NCI-H2196 treated with DMSO at 0.1 percent for 48 hours (cell line): Measurements from ENCODE around the gene CCDC120.

Experiments used
- DNase-seq: peaks from one replicate; lab custom pipeline; 2025; ENCODE audit not compliant: unreplicated experiment; lab: John Stamatoyannopoulos, UW

Gene CCDC120

DNA sequence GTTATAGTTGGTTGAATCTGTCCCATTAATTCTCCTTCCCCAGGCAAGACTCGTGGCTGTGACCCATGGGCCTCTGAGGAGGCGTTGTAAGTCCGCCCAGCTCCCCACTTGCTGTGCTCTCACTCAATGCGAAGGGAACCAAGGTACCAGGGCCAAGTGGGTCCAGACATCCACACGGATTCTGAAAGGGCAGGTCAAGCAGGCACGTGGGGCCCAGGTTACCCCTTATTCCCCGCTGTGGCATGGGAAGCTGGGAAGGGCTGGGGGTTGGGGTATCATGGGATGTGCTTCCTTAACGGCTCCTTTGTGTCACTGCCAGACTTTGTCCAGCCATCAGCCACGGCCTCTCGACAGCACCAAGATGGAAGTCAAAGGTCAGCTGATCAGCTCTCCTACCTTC, 3.1 kb downstream of the CCDC120 start:
- no peak for DNase-seq

DNA sequence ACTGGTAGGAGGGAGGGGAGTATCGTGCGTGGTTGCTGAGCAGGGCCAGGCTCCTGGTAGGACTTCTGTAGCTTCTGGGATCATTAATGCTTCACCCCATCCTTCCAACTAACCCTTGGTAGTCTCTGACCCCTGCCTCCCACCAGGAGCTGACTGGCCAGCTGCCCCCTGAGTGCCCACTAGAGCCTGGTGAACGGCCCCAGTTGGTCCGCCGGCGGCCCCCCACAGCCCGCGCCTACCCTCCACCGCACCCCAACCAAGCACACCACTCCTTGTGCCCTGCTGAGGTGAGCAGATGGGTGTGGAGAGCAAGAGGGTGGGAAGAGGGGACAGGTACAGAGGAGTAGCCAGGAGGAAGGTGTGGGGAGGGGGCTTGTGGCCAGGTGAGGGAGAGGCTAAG, 4.9 kb downstream of the CCDC120 start:
- DNase-seq: no peak

DNA sequence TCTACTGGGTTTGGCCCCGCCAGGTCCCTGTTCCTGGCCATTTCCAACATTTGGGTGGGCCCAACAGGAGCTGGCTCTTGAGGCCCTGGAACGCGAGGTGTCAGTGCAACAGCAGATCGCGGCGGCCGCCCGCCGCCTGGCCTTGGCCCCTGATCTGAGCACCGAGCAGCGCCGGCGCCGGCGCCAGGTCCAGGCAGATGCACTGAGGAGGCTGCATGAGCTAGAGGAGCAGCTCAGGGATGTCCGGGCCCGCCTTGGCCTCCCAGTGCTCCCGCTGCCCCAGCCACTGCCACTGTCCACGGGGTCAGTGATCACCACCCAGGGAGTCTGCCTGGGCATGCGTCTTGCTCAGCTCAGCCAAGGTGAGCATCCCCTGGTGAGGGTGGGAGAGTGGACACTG, 5.5 kb downstream of the CCDC120 start:
- no peak for DNase-seq

DNA sequence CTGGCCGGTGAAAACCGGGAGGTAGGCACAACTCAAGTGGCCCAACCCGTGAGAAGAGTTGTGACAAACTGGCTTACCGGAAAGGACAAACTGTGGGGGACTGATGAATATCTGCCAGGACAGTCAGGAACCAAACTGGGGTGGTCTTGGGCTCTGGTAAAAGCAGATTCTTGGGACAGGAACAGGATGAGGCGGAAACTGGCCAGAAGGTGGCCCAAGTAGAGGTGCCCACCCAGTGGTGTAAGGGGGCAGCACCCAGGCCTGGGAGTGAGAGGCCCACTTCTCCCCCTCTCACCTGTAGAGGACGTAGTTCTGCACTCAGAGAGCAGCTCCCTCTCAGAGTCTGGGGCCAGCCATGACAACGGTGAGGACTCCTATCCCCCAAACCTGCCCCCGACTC, 5.9 kb downstream of the CCDC120 start:
- DNase-seq: no peak

DNA sequence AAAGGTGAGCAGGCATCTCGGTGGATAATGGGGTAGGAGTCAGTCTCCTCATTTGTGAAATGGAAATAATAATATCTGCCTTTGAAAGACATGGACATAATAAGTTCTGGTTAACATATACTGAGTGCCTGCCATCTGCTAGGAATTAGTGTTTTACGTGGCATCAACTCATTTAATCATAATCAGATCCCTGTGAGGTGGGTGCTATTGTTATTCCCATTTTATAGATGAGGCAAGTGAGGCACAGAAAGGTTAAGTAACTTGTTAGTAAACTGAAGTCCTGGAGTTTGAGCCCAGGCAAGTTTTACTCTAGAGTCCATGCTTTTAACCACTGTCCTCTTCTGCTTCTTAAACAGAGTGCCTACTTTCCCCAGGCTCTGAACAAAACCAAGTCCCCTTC, 7.5 kb downstream of the CCDC120 start:
- DNase-seq: no peak

DNA sequence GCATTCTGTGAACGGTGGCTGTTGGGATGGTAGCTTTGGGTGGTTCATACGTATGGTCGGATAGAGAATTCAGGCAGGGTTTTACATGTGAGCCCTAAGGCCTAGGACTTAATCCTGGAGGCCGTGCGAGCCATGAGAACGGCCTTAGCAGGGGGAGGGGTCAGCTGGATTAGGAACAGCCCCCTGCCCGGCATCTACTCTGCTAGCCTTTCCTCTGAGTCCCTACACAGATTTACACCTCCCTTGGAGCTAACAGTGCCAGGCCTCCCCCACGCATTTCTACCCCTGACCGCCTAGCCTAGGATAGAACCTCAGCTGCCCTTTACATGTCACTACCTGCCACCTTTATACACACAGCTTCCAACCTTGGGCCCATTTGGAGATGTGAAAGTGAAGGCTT, 7.9 kb downstream of the CCDC120 start:
- no peak for DNase-seq

DNA sequence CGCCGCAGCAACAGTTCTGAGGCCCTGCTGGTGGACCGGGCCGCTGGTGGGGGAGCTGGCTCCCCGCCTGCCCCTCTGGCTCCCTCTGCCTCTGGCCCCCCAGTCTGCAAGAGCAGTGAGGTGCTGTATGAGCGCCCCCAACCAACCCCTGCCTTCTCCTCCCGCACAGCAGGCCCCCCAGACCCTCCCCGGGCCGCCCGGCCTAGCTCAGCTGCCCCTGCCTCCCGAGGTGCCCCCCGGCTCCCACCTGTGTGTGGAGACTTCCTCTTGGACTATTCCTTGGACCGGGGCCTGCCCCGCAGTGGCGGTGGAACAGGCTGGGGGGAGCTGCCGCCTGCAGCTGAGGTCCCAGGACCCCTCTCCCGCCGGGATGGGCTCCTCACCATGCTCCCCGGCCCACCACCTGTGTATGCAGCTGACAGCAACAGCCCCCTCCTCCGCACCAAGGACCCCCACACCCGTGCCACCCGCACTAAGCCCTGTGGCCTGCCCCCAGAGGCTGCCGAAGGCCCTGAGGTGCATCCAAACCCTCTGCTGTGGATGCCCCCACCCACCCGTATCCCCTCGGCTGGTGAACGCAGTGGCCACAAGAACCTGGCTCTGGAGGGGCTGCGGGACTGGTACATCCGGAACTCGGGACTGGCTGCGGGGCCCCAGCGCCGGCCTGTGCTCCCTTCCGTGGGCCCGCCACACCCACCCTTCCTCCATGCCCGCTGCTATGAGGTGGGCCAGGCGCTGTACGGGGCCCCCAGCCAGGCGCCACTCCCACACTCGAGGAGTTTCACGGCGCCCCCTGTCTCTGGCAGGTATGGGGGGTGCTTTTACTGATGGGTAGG, 8.7 kb downstream of the CCDC120 start:
- no peak for DNase-seq

DNA sequence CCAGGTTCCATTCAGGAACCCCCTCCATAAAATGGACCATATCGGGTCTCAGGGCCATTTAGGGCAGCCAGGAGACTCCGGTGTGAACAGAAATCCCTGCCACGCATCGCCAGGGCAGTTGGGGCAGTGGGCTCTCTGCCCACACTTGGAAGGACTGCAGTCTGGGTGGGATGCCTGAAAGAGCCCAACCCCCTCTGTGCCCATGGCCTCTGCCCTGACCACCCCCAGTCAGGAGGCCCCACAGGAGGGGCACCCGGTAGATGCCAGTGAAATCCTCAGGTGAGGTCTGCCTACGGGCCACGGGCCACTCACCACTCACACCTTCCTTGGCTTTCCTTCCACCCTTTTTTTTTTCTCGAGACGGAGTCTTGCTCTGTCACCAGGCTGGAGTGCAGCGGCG, 10.2 kb downstream of the CCDC120 start:
- DNase-seq: no peak

DNA sequence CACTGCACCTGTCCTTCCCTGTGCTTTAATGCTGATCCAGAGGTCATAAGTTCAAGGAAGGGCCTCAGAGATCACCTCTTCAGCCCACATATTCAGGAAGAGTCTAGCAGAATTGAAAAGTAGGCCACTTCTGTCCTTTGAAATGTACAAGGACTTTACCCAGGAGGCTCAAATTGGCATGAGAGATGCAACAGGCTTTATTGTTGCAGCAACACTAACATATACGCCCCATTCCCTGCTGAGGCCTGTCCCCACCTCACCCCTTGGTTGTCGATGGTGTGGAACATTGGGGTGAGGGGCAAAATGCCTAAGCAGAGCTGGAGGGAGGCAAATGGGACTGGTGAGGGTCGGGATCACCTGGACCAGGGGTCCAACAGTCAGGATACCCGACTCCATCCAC, 12.2 kb downstream of the CCDC120 start:
- DNase-seq: no peak

DNA sequence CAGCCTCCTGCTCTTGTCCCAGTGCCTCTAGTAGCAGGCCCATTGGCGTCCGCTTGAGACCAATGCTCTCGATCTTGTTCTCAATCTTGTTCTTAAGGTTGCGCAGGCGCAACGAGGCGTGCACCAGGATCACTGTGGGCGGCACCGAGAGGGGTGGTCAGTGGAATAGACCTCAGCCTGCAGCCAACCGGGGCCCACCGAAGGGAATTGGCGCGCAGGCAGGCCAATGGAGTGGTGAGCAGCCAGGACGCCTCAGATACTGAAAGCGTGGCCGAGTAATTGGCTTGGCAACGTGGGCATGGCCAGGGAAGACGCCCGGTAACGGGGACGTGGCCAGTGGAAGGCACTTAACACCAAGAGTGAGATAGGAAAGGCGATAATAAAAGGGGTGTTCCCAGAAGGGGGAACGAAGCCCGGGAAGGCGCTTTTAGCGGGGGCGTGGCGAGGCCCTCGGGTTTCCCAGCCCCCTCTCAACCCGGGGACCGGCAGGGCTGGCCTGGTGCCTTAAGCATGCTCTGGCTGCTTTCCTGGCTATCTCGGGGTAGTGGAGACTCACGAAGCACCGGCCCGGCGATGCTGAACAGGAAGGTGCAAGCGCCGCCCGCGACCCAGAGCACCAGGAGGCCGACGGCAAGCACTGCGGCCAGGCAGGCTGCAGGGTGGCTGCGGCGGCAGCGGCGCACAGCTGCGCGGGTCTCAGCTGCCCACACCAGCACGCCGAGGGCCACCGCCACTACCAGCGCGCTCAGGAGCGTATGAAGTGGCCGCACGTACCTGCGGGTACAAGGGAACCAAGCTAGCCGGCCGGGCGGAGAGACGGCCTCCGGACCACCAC, 13.3 kb downstream of the CCDC120 start:
- DNase-seq: no peak

DNA sequence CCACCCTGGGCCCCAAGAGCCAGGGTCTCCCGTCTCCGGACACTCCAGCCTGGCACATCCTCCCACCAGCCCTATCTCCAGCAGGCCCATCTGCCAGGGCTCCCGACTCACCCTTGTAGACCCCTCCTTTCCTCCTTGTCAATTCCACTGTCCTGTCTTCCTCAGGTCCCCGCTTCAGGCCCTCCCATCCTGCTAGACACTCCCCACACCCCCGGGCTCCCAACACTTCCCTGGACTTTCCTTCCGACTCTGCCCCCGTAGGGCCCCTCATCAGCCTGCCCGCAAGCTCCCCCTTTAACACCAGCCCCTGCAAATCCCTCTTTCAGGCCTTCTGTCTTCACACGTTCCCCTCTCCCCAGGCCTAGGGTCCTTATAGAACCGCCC, 13.9 kb downstream of the CCDC120 start:
- DNase-seq: no peak

DNA sequence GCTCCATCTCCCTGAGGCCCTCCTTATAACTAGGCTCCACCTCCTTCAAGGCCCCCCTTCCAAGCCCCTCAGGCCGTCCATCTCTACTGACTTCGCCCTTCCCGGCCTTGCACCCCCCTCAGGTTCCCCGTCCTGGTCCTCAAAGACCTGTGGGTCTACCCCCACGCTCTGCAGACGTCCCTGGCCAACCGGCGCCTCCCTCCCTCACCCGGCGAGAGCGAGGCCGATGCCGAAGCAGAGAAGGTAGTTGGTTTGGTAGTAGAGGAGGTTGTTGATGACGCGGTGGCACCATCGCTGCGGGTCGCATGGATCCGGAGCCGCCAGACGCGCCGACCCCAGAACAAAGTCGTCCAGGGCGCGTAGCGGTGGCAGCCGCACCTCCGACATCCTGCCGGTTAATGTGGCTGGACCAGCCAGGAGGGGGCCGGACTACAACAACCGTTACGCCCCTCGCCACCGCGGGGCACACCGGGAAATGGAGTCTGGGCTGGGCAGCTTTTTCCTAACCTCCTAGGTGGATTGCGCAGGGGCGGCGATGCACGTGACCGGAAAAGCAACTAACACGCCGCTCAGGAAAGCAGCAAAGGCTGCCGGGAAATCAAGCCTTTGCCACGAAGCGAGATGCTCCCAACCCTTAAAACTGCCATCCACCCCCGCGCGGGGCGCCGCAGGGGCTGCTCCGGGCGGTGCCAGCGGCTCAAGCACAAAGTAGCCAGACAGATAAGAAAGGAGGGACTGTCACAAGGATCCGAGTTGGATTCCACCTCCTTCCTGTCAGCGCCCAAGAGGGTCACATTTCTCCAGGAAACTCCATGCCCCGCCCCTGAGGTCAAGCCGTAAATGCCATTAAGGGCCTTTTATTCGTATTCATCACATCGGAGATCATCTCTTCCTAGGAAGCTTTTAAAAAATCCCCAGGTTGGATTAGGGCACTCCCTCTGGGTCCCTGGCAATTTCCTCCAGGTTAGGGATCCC, 15.1 kb downstream of the CCDC120 start, which contains the start of gene PRAF2:
Gene PRAF2 (minus strand): TSS at position 402 of the 975 bp plus-strand sequence. CDS start 15 bp downstream, at position 387.
- DNase-seq: peak; percentile 70

DNA sequence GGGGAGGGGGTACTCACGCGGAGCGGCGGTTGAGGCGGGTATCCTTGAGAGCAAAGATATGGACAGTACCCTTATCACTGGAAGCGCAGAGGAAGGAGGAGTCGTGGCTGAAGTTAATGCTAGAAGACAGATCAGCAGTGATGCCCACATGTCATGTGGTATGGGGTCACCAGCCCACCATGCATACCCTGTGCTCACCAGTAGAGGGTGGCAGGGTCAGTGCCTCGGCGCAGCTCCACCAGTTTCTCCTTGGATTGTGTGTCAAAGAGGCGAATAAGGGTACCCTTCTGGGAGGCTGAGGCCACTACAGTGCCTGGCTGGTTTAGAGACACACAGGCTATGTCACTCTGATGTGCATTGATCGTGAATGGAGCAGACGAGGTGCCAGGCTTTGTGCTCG, 16.5 kb downstream of the CCDC120 start:
- no peak for DNase-seq

DNA sequence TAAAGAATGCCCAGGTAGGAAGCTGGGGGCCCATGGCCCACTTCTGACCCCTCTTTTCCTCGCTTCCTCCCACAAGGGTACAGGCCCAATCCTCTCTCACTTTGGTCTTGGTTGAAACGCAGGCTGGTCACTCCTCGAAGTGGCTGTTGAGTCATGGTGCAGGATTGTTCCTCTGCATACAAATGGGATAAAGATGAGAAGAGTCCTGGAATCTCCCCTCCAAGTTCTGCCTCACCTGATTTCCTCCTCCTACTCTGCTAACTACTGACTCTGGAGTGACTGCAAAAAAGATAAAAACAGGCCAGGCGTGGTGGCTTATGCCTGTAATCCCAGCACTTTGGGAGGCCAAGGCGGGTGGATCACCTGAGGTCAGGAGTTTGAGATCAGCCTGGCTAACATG, 19.1 kb downstream of the CCDC120 start:
- DNase-seq: no peak

DNA sequence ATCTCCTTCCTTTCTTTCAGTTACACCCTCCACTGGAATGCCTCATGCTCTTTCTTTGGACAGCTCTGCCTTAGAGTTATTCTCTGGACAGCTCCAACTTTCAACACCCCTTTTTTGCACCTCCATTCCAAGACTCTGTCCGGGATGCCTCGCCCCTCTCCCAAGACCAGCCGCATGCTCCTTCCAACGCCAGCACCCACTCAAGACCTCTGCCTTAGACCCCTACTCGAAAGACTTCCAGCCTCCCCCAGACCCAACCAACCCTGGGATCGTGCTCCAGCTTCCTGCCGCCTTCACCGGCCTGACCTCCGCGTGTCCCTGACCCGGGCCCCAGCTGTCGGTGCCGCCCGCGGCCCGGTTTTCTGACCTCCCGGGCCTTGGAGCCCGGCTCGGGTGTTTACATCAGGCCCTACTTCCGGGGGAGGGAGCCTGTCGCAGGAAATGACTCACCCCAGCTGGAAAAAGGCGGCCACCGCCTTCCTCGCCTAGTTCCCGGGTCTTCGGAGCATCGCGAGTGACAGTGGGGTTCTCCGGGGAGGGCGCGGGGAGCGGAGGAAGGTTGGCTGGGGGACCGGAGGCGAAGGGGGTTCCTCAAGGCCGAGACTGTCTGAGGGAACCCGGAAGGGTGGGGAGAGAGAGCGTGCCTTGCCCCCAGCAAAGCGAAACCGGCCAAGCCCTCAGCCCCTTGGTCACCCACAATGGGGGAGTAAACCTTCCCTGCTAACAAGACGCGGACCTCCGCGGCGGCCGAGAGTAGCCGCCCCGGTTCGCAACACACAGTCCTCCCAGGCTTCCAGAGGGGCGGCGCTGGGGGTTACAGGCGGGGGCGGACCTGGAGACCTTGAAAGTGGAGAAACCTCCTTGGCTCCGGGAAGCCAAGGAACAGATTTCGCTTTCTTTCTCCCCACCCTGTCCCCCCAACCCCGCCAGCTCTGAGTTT, 21.0 kb downstream of the CCDC120 start, which contains the start of gene WDR45:
Gene WDR45 (minus strand): TSS at position 399 of the 940 bp plus-strand sequence. CDS start 1,792 bp downstream, outside the sequence.
- peak; percentile 28 for DNase-seq

DNA sequence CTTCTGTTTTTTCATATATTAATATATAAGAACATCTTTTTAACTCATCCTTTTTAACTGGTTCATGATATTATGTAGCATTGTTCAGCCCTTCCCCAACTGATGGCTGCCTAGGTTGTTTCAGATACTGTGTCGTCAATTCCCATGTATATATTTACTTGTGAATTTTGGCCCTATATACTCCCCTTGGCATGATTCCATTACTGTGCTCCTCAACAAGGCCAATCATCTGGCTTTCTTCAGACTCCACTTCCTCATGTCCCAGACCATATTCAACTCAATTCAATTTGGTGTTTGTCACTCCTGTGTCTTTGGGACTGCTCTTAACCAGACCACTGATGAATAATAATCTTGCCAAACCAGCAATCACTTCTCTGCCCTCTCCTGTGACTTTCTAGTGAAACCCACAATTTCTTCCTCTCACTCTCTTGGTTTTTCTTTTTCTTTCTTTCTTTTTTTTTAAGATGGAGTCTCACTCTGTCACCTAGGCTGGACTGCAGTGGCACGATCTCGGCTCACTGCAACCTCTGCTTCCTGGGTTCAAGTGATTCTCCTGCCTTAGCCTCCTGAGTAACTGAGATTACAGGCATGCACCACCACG, 23.6 kb downstream of the CCDC120 start:
- DNase-seq: no peak

DNA sequence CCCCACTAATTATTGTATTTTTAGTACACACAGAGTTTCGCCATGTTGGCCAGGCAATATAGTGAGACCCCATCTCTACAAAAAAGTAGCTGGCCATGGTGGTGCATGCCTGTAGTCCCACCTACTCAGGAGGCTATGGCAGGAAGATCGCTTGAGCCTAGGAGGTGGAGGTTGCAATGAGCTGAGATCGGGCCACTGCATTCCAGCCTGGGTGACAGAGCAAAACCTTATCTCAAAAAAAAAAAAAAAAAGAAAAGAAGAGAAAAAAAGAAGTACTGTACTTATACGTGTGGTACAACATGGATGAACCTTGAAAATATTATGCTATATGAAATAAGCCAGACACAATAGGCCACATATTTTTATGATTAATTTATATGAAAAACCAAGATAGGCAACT, 30.8 kb downstream of the CCDC120 start:
- no peak for DNase-seq

DNA sequence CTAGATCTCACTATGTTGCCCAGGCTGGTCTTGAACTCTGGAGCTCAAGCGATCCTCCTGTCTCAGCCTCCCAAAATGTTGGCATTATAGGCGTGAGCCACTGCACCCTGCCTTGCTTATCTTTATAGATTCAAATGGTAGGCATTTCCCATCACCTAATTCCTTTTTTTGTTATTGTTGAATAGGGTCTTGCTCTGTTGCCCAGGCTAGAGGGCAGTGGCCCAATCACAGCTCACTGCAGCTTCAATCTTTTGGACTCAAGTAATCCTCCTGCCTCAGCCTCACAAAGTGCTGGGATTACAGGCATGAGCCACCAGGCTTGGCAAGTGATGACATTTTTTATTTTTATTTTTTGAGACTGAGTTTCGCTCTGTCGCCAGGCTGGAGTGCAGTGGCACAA, 37.6 kb downstream of the CCDC120 start:
- DNase-seq: no peak
